GM21723 (cell line): Measurements from ENCODE around the gene MTARC1.

Source experiments
- ATAC-seq: cut with Tn5 transposase; IDR thresholded peaks from one replicate; pipeline ENCODE4 v1.9.1; 2021; ENCODE audit warnings: mild to moderate bottlenecking, moderate library complexity; ENCODE audit not compliant: unreplicated experiment

Gene MTARC1

GRCh38 chr1:220803401-220804201 lies 16.9 kb downstream of the MTARC1 start:
- ATAC-seq: peak; percentile 58

GRCh38 chr1:220804202-220804586 lies 17.5 kb downstream of the MTARC1 start:
- ATAC-seq: no peak

- ATAC-seq: no peak
Observed at GRCh38 chr1:220806408-220806807, 19.7 kb downstream of the MTARC1 start.

- ATAC-seq: no peak
Observed at GRCh38 chr1:220807726-220808125, 21.0 kb downstream of the MTARC1 start.

- ATAC-seq: no peak
Observed at GRCh38 chr1:220808345-220809186, 21.9 kb downstream of the MTARC1 start.

GRCh38 chr1:220809187-220809550 lies 22.5 kb downstream of the MTARC1 start:
- no peak for ATAC-seq

GRCh38 chr1:220809704-220810103 lies 23.0 kb downstream of the MTARC1 start:
- no peak for ATAC-seq

GRCh38 chr1:220810179-220810653 lies 23.5 kb downstream of the MTARC1 start:
- peak; percentile 95 for ATAC-seq

GRCh38 chr1:220810963-220811362 lies 24.2 kb downstream of the MTARC1 start:
- no peak for ATAC-seq

- no peak for ATAC-seq
Observed at GRCh38 chr1:220811695-220812094, 25.0 kb downstream of the MTARC1 start.

GRCh38 chr1:220812308-220812707 lies 25.6 kb downstream of the MTARC1 start:
- no peak for ATAC-seq

- no peak for ATAC-seq
Observed at GRCh38 chr1:220813013-220813412, 26.3 kb downstream of the MTARC1 start.

- ATAC-seq: no peak
Observed at GRCh38 chr1:220815409-220815808, 28.7 kb downstream of the MTARC1 start.

- no peak for ATAC-seq
Observed at GRCh38 chr1:220817907-220818306, 31.2 kb downstream of the MTARC1 start.

- ATAC-seq: no peak
Observed at GRCh38 chr1:220818421-220819173, 31.9 kb downstream of the MTARC1 start.

GRCh38 chr1:220819467-220820026 lies 32.8 kb downstream of the MTARC1 start:
- no peak for ATAC-seq

GRCh38 chr1:220824031-220824989 lies 37.6 kb downstream of the MTARC1 start:
- no peak for ATAC-seq

GRCh38 chr1:220825819-220826551 lies 39.3 kb downstream of the MTARC1 start:
- ATAC-seq: no peak

GRCh38 chr1:220826729-220827128 lies 40.0 kb downstream of the MTARC1 start:
- no peak for ATAC-seq
